HepG2 (cell line): ENCODE data around the gene TMEFF1.

Experiments
- MYC ChIP-seq: sonication (generic); formaldehyde crosslinking; IDR thresholded peaks from 2 replicates; pipeline ENCODE4 v1.9.0; 2021; ENCODE audit warnings: missing genetic modification reagents, borderline replicate concordance
- RBM22 ChIP-seq: fragments of 200-400 bp; formaldehyde crosslinking; optimal IDR thresholded peaks from 2 replicates; pipeline ENCODE3; 2017; ENCODE audit warnings: mild to moderate bottlenecking, low read length, moderate library complexity
- TF ChIP-seq, protein P1 (sequence below): sonication (generic); formaldehyde crosslinking; IDR thresholded peaks from 2 replicates; pipeline ENCODE4 v1.5.0; 2020; ENCODE audit warnings: mild to moderate bottlenecking, missing genetic modification reagents, moderate library complexity
- TF ChIP-seq, protein P2 (sequence below): IDR thresholded peaks from 2 replicates; pipeline ENCODE4 v1.6.1; 2012; ENCODE audit warnings: inconsistent platforms

- TF ChIP-seq, protein P1, sequence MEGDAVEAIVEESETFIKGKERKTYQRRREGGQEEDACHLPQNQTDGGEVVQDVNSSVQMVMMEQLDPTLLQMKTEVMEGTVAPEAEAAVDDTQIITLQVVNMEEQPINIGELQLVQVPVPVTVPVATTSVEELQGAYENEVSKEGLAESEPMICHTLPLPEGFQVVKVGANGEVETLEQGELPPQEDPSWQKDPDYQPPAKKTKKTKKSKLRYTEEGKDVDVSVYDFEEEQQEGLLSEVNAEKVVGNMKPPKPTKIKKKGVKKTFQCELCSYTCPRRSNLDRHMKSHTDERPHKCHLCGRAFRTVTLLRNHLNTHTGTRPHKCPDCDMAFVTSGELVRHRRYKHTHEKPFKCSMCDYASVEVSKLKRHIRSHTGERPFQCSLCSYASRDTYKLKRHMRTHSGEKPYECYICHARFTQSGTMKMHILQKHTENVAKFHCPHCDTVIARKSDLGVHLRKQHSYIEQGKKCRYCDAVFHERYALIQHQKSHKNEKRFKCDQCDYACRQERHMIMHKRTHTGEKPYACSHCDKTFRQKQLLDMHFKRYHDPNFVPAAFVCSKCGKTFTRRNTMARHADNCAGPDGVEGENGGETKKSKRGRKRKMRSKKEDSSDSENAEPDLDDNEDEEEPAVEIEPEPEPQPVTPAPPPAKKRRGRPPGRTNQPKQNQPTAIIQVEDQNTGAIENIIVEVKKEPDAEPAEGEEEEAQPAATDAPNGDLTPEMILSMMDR (CRISPR knock-in tag) = no peak
- TF ChIP-seq, protein P2, sequence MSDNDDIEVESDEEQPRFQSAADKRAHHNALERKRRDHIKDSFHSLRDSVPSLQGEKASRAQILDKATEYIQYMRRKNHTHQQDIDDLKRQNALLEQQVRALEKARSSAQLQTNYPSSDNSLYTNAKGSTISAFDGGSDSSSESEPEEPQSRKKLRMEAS = no peak
- TF ChIP-seq RBM22 = no peak
- no peak for TF ChIP-seq MYC (CRISPR knock-in tag)
Measured at GRCh38 chr9:100579665-100580064, 106.7 kb downstream of the TMEFF1 start.
